ENCODE measurements around the gene INO80.

DNA sequence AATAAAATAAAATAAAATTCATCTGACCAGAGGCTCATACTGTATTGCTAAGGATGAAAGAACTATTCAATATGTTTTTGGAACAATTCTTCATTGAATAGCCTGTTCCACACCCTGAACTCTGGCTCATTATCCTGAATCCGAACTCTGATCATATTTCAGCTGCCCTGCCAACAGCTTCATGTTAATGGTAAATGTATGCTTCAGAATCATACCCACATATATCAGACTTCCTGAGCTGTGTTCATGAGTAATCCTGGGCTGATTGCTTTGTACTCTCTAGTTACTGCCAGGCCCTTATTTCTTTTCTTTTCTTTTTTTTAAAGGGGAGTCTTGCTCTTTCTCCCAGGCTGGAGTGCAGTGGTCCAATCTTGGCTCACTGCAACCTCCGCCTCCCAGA, 11.8 kb downstream of the INO80 start:
- TF ChIP-seq, protein P1, sequence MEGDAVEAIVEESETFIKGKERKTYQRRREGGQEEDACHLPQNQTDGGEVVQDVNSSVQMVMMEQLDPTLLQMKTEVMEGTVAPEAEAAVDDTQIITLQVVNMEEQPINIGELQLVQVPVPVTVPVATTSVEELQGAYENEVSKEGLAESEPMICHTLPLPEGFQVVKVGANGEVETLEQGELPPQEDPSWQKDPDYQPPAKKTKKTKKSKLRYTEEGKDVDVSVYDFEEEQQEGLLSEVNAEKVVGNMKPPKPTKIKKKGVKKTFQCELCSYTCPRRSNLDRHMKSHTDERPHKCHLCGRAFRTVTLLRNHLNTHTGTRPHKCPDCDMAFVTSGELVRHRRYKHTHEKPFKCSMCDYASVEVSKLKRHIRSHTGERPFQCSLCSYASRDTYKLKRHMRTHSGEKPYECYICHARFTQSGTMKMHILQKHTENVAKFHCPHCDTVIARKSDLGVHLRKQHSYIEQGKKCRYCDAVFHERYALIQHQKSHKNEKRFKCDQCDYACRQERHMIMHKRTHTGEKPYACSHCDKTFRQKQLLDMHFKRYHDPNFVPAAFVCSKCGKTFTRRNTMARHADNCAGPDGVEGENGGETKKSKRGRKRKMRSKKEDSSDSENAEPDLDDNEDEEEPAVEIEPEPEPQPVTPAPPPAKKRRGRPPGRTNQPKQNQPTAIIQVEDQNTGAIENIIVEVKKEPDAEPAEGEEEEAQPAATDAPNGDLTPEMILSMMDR (IDR thresholded peaks at IDR 0.05): no peak
- TF ChIP-seq POLR2A (IDR thresholded peaks at IDR 0.05): no peak
- no peak for TF ChIP-seq POLR2AphosphoS5 (IDR thresholded peaks at IDR 0.05)

All from sigmoid colon (tissue), 4 donors.